GM21381 (cell line): Measurements from ENCODE around the gene RAPGEF6.
A peak's percentile ranks its signal among the peaks of the same experiment; 100 is the strongest.
"Not testable (repeated sequence)": the region's sequence is repeated elsewhere in the genome, so short reads cannot be mapped to it uniquely, and the experiment has no call there.

Source experiments
- ATAC-seq: cut with Tn5 transposase; IDR thresholded peaks from one replicate; pipeline ENCODE4 v1.9.1; 2021; ENCODE audit warnings: mild to moderate bottlenecking, moderate library complexity; ENCODE audit not compliant: unreplicated experiment

RAPGEF6 gene

DNA sequence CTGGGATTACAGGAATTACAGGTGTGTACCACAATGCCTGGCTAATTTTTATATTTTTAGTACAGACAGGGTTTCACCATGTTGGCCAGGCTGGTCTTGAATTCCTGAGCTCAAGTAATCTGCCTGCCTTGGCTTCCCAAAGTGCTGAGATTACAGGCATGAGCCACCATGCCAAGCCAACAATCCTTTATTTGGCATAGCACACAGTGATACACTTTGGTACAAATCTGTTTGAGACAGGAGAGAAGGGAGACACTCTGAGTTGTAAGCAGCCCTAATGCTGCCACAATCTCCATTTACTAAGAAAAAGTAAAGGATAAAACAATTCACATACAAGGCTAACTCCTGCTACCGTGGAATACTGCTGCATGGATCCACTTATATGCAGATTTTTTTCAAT lies 177.8 kb downstream of the RAPGEF6 start:
- no peak for ATAC-seq

DNA sequence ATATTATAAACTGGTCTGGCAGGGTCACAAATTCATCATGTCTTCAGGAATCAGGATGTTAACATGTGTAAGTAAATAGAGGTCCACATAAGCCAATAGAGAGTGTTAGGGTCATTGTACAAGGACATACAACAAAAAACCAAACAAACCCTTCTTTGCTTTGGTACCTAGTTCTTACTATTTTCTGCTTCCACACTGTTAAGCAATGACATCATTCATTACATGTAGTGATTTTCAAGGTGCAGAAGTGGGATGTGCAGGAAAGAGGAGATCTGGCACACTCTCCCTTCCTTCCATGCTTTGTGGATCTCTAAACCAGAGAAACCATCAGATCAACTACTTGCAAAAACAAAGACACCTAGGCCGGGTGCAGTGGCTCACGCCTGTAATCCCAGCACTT lies 184.1 kb downstream of the RAPGEF6 start:
- ATAC-seq, result no peak

DNA sequence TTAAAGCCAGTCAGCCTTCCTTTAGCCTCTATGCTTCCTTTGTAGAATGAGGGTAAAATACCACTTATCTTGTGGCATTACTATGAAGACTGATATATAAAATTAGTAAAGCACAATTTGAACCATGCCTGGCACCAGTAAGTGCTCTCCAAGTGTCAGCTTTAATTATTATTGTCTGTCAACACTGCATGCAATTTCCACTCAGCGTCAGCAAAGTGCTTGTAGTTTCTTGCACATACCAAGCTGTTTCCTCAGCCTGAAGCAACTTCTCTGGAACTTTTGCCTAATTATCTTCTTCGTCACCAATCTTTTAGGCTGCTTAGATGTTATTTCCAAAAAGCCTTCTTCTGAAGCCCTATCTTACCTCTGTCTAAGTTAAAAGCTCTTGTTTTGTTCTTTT lies 193.8 kb downstream of the RAPGEF6 start:
- no peak for ATAC-seq

DNA sequence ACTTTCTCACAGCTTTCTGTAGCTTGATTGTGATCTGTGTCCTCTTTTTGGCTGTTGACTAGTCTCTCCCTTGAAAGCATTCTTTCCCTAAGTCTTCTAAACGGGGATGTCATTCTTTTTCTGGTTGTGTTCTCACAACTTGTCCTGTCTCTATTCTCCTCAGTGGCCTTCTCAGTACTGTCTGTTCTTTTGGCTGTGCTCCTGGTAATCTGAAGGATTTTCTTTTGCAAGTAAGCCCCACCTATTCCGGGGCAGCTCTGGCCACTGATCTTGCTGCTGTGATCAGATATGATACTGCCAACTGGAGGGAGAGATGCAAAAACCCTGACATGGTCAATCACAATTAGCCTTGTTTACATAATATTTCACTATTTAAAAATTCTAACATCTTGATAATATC lies 198.9 kb downstream of the RAPGEF6 start:
- no peak for ATAC-seq

DNA sequence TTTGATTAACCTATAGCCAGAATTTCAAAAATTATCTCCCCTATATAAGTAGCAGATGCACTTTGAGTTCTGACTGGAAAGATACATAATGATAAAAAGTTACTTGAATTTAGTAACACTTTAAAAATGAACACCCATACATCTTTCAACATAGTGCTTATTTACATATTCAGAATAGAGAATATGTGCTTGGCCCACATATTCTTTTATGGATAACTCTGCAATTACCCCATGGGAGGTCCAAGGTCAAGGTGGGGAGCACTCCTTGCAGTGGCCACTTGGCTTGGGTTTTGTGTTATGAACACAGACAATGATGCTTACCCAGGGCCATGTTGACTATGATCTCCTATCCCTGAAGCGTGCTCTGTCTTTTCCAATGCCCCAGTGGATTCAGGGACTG lies 201.9 kb downstream of the RAPGEF6 start:
- ATAC-seq, result no peak

DNA sequence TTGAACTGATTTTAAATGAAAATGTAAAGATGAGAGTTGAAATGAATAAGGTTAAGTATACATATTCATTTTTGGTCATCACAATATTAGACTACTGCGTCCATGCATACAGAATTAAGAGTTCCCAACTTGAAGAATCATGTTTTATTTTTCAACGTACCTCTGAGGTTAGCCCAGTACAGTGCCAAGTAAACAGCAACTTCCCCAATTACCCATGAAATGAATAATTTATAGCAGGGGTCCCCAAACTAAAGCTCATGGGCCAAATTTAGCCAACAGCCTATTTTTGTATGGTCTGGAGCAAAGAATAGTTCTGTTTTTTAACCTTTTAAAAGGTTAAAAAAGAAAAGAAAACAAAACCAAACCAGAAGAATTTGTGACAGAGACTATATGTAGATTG lies 203.2 kb downstream of the RAPGEF6 start:
- no peak for ATAC-seq

DNA sequence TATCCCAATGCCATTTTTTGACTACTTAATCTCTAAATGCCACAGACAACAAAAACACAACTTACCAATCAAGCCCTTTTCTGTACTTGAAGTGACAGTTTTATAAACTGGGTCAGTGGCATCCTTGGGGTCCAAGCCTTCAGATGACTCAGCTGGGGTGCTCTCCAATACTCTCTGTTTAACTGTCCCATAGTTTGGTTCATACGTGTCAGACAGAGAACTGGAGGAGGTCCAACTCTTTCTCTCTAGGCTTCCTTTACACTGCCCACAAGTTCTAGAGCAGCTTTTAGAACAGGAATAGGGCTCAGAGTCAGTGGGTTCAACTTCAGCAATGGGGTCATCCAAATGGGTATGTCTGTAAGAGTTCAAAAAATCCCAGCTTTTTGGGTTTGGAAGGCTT lies 204.2 kb downstream of the RAPGEF6 start:
- no peak for ATAC-seq

DNA sequence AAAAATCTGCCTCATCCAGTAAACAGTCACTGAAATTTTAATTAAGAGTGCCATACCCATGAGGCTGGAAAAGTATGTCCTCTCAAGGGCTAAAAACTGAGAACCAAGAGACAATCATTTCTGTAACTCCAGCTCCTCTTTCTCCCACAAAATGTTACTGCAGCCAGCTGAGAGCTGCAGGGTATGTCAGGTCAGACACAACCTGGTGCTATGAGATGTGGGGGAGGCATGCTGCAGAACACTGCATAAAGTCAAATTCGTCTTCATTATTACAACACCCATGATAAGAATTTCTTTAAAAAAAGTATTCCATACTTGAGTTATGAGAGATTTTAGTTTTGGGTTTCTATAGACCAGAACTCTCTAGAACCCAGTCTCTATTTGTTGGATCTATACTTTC lies 209.0 kb downstream of the RAPGEF6 start:
- no peak for ATAC-seq

DNA sequence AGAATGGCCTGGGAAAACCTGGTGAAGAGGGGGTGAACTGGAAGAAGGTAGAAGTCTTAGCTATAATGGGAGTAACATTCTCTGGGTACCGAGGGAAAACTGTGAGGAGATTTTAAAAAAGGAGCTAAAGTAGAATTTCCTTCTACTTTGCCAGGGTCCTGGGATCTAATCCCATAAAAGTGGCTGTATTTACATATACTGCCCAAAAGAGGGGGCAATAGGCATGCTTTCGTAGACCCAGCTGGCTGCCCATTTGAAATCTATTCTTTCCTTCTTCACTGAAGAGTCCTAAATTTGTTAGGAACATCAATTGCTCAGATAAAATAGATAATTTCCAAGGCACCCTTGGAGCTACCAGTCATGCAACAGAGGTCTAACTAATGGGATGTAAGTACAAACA lies 212.0 kb downstream of the RAPGEF6 start:
- ATAC-seq, result no peak

DNA sequence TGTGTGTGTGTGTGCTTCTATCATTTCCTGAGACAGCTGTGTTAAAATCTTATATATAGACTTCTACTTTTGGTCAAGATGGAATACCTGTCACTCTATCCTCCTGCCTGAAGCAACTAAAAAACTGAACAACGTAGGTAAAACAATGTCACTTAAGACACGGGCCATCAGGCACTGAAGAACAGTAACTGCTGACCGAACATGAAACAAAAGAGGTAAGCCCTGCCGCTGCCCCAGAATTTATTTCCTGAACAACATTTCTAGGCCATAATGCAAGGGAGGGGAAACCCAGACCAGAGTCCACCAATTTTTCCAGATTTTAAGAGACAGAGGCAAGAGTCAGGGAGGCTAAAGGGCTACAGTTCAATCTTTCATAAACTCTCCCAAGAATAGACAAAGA lies 215.2 kb downstream of the RAPGEF6 start:
- ATAC-seq, result no peak

DNA sequence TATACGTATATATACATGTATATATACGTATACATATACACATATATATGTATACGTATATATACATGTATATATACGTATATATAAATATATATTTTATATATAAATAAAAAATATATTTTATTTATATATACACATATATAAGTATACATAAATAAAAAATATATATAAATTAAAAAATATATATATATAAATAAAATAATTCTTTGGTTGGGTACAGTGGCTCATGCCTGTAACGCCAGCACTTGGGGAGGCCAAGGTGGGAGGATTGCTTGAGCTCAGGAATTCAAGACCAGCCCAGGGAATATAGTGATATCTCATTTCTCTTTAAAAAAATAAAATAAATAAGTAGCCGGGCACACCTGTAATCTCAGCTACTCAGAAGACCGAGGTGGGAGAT lies 216.2 kb downstream of the RAPGEF6 start:
- ATAC-seq, result no peak

DNA sequence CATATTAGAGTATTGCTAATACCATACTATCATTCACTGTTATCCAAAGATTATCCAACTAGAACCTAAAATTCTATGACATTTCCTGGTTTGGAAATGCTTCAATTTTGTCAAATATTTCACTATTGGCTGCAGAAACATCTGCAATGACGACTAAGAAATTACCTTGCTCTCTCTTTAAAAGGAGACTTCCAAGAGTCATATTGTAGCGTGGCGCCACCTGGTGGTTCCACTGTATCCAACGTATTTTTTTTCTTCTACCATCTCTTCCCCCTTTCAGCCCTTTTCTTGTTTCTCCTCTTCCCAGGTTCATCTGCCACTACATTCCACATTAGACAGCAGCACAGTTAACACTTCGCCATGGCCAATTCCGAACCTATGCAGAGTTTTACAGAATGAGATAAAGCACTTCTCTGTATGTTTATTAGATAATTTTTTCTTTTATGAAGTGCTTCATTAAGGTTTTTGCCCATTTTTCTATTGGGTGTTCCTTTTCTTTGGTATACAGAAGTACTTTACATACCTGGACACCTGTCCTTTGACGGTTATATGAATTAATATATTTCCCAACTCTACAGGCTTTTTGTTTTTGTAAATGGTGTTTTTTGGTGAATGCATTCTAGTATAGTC lies 217.7 kb downstream of the RAPGEF6 start:
- ATAC-seq, result peak; percentile 33

DNA sequence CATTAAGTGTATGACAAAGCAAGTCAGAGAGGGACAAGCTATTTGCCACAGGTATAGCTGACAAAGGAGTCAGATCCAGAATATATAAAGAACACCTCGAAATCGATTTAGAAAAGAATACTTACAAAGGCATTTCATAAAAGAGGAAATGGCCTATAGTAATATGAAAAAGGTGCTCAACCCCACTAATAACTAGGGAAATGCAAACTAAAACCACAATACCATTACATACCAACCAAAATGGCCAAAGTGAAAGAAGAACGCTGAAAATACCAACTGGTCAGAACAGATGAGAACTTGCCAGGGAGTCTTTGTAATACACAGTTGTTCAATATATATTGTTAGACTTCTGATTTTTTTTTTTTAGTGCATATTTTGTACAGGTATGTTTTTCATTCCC lies 218.3 kb downstream of the RAPGEF6 start:
- ATAC-seq, result peak; percentile 74

DNA sequence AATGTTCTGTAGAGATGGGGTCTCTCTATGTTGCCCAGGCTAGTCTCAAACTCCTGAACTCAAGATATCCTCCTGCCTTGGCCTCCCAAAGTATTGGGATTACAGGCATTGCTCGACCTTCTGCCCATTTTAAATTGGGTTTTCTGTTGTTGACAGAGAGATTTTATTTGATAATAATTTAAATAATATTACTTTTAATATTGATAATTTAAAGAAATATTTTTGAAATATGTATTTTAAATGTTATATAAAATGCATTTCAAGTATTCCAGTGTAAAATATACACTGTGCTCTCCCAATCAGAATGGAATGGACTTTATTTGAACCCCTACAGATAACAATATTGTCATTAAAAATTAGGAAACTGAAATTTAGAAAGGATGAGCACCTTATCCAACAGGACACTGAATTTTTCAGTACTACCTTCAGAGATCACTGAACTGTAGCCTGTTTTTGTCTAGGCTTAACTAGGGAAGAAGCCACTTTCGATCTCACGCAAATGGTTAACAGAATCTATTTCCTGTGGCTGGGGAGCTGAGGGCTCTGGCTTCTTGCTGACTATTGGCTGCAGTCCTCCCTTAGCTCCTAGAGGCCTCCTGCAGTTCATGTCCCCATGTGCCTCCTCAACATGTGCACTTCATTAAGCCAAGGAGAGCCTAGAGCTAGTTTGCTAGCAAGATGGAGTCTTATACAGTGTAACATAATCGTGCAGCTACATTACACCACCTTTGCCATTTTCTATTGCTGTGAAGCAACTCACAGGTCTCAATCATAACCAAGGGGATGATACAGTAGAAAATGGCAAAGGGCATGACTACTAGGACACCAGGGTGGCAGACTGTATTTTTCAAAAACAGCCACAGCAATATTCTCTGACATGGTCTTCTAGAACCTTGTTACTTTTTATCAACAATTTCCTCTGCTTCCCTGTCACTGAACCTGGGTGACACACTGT lies 221.1 kb downstream of the RAPGEF6 start:
- ATAC-seq, result peak; percentile 72

DNA sequence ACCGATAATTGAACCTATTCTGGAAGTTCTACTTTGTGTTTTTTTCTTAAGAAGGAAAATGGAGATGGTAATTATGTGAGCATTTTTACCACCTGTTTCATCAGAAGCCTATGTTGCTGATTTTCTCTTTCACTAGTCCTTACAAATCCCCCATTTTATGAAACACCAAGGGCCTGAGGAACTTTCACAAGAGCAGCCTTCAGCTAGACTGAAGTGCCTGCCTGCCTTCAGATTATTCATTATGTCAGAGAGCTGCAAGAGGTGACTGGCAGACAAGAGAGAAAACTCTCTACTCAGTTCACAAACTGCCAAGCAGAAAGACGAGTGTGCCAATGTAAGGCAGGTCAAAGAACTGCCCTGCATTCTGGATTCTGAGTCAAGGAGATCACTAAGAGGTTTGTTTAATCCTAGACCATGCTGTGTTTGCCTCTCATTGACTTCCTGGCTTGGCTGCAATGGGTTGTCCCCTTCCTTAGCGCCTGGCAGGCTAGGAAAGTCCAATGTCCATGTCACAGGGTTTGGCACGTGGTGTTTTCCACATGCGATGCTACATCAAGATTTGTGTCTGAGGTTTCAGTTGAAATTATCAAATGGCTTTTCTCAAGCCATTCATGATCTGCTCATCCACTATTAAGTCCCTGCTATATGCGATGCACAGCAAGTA lies 227.9 kb downstream of the RAPGEF6 start:
- no peak for ATAC-seq

DNA sequence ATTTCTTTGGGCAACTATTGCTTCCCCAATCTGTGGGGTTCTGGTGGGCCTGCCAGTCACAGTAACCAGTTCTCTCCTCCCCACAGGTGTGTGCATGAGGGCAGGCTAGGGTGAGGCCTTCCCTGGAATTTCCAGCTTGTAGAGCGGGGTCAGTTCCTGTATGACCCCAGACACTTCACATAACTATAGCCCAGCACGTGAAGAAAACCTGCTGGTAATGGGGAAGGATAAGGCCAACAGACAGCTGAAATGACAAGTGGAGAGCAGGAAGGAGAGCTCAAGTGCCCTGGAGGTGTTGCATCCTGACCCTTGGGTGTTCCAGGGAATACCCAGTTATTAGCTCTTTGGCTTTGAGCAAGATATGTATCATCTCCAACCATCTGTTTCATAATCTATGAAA lies 229.0 kb downstream of the RAPGEF6 start:
- ATAC-seq, result no peak

DNA sequence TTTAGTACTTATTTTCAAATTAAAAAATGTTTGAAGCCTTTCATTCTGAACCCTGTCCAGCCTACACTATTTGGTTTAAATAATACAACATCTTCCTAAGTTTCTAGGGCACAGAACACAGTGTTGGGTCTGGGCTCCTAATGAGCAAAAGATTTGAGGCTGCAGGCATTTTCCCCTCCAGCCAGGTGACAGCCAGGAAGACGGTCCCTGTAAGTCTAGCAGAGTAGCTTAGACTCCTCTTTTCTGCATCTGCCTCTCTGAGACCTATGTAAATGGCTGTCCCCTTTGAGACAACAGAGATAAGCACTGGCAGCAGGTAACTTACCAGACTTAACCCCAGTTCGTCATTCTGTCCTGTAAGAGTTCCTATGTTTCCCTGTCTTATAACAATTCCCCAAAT lies 229.4 kb downstream of the RAPGEF6 start:
- no peak for ATAC-seq

DNA sequence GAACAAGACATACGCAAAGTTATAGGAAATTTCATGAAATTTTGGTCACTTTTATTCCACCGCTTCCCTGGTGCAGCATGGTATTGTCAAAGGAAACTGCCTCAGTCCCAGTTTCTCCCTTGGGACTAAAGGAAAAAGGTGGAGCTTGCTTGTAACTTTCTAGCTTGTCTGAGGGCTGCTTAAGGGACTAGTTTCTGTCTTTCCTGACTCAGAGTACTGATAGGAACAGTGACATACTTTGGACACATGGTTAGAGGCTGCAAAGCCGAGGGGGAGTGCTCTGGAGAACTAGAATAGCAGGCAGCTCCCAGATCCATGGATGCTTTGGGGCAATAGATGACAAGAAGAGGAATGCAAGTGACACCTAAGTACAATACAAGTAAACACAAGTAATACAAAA lies 234.4 kb downstream of the RAPGEF6 start:
- no peak for ATAC-seq

DNA sequence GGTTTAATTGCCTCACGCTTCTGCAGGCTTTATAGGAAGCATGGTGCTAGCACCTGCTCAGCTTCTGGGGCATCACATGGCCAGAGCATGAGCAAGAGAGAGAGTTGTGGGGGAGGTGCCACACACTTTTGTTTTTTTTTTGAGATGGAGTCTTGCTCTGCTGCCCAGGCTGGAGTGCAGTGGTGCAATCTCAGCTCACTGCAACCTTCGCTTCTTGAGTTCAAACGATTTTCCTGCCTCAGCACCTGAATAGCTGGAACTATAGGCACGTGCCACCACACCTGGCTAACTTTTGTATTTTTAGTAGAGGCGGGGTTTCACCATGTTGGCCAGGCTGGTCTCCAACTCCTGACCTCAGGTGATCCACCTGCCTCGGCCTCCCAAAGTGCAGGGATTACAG lies 236.0 kb downstream of the RAPGEF6 start:
- ATAC-seq, result not testable (repeated sequence)

DNA sequence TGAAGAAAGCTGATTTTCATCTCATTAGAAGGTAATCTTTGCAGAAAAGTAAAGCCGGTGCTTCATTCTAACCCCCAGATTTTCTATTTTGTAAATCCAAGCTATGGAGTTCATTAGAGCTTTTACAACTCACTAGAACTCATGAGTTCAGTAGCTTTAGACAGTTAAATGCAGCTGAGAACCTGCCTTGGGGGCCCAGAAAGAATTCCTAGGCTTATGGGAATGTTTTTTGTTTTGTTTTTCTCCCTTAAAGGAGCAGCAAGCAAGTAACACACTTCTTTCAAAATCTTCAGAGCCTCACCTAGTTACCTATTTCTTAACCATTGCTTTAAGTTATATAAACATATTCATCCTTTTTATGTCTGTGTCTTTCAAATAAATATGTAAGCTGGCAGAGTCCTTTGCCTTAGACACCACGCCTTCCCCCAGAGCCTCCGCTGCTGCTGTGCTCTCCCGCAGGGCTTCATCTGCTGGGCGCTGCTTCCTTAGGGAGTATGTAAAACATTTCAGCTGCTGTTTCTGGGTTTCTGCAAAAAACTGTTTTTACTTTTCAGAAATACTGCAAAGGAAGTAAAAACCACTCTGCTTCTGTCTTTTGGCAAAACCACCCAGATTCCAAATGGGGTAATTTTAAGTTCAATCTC lies 238.3 kb downstream of the RAPGEF6 start:
- no peak for ATAC-seq

DNA sequence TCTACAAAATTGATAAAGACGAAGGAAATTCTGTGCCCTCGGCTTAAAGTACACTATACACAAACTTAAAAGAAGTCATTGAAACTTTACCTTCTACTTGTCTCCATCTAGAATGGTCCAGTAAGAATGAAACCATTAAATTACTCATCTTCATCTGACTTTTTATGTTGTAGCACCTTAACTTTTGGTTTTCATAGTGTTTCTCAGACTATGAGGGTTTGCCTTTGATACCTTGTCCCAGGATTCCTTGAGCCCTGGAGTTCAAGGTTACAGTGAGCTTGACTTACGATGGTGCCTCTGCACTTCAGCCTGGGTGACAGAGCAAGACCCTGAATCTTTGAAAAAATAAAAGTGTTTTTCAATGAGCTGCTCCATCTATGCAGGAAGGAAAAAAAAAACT lies 239.0 kb downstream of the RAPGEF6 start:
- ATAC-seq, result peak; percentile 84
